Activated CD4-positive, alpha-beta T cell treated with anti-CD3 and anti-CD28 coated beads, Interleukin-2, amount 50 U/mL, for 16 hours (primary cell): ENCODE measurements around the gene RTN4R.
A peak's percentile ranks its signal among the peaks of the same experiment; 100 is the strongest.

Experiments used
- DNase-seq: peaks from one replicate; pipeline ENCODE4 v3.0.0-alpha.2; 2020

Gene RTN4R

DNA sequence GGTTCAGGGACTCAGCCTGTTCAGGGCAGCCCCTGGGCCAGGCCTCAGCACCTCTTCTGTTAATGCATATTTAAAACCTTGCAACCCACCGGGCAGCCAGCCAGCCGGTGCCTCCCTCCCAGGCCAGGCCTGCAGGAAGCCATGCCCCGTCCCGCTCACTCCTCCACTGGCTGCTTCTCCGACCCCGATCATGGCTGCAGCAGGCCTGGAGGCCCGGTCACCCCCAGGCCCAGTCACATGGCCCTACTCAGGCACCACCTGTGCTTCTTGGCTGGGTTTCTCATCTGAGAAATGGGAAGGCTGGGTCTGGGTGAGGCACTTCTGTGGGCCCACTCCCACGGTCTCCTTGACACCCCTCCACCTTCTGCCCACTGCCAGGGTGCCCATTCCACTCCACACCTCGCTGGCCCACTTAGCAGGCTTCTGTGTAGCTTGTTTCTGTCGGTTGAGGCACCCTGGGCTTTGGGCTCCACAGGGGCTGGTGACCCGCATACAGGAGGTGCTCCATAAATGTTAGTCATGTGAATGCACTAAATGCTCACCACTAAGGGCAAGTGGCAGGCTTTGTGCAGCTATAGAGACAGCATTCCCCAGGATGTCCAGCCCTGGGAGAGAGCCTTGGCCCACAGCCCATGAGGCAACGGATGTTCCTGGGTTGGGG is 11.4 kb downstream of the RTN4R start:
- DNase-seq: no peak

DNA sequence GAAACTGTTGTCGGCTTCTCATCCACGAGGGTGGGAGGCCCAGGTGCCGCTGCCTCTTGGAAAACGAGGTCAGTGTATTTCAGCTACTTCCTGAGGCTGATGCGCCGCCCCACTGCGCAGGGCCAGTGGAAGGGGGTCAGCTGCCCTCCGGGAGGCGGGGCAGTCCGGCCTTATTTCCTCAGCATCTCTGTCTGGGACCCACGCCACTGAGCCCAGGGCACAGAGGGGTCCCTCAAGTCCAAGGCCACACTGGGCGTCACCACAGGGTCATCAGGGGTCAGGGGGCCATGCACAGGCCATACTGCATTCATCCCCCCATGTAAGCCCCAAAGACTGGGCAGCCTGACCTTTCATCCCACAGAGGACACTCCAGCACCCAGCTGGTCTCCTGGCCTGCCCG is 12.1 kb downstream of the RTN4R start:
- DNase-seq: no peak

DNA sequence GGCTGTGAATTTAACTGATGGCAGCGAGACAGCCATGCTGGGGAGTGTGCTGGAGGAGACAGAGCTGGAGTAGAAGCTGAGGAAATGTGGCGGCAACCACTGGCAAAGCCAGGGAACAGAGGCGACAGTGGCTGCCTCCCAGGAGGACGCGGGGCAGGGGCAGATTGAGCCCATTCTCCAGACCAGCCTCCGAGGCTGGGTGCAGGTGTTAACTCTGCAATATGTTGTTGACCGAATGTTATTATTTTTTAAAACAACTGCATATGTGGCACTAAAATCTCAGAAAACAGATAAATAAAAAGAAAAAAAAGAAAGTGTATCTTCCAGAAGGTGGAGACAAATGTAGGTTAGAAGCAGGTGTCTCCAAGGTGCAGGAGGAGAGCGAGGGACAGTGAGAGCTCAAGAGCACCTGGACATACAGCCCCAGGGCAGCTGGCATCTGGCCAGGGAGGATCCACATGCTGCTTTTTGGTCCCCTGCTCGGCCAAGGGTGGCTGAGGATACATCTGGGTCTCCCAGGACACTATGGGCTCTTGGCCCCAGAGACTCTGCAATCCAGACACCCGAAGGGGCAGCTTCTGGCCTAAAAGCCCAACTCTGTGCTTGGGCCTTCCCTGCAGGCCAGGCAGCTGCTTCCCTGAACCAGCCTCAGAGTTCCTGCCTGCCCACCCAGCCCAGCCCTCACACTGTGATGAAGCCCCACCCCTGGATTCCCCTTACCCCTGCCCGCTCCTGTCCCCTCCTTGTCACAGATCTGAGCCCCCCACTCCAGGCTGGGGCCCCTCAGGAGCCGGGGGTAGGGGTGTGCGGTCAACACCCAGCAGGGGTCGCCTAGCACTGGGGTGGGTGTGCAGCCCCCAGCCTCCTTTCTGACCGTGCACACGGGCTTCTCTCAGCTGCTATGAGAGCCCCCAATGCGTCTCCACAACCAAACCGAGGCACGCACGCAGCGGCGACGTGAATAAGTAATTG is 12.9 kb downstream of the RTN4R start:
- no peak for DNase-seq

DNA sequence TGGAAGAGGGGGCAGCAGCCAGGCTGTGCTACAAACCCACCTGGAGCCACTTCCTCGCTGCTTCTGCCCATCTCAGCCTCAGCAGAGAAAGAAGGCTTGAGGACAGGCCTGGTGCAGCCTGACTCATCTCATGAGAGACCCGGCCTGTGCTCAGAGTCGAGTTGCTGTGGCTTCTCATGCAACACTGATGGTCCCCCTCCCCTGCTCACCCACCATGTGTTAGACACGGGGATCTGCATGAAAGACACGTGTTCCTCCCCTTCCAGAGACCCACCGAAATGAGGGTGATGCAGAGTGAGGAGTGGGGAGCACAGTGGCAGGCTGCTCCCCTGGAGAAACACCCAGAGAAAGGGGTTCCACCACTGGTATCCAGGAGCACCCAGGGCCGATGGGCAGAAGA is 15.0 kb downstream of the RTN4R start:
- DNase-seq: no peak

GRCh38 chr22:20251981-20252380 is 16.1 kb downstream of the RTN4R start:
- no peak for DNase-seq

GRCh38 chr22:20251491-20251890 is 16.6 kb downstream of the RTN4R start:
- no peak for DNase-seq

DNA sequence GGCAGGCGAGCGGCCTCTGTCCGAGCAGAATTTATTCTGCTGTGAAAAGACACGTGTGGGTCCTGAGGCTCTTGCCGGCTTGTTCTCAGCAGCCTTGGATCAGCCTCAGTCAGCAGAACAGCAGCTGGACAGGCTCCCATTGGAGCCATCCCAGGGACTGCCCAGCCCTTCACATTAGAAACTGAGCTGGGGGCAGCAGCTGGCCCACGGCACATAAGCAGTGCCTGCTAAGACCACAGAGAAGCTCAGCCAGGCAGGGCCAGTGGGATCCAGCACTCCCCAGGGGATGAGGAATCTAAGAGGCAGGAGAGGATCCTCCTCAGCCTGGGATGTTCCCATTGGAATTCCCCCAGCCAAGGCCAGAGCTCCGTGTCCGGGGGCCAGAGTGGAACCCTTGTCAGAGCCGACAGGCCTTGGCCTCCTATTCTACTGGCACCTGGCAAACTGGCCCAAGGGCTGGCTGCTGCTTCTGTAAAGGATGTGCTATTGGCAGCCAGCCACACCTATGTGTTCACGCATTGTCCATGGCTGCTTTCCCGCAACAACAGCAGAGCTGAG is 18.2 kb downstream of the RTN4R start:
- DNase-seq: no peak

DNA sequence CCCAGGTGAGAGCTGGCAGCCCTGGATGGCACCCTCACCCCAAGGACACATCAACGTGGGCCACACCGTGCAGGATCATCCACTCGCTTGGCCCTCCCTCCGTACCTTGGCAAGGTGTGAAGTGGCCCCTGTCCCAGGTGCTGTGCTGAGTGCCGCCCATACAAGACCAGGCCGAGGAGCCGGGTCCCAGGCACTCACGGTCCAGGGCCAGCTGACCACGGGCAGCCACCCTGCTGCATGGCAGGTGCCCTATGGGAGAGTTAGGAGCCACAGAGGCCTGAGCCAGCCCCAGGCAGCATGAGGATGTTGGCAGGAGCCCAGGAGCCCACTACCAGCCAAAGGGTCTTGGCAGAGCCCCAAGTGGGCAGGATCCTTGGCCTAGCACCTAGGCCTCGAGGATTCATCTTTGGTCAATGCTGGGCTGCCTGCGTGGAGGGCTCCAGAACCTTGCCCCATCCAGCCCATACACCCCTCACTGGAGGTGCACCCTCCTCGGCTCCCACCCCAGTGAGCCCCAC is 19.6 kb downstream of the RTN4R start:
- DNase-seq: no peak

DNA sequence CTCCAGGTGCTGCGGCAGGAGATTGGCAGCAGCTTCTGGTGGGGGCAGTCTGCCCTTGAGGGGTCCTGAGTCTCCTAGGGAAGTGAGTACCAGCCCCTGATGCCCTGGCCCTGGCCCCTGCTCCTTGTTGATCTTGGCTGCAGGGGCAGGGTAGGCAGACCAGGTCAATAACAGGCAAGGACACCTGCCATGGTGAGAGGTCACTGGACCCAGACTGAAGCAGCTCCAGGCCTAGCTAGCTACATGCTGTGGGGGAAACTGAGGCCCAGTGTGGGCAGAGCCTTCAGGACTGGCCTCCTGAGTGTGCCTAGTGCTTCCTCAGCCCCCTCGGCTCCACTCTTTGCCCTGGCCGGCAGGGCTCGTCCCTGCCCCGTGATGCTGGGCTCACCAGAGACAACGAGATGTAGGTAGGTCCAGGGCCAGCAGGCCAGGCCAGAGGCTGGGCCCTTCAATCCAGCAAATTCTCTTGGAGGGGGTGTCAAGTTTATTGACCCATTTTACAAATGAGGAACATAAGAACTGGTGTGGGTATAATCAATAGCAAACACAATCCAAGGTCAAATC is 20.4 kb downstream of the RTN4R start:
- no peak for DNase-seq

- no peak for DNase-seq
These were observed 21.1 kb downstream of the RTN4R start for GRCh38 chr22:20247010-20247505.

DNA sequence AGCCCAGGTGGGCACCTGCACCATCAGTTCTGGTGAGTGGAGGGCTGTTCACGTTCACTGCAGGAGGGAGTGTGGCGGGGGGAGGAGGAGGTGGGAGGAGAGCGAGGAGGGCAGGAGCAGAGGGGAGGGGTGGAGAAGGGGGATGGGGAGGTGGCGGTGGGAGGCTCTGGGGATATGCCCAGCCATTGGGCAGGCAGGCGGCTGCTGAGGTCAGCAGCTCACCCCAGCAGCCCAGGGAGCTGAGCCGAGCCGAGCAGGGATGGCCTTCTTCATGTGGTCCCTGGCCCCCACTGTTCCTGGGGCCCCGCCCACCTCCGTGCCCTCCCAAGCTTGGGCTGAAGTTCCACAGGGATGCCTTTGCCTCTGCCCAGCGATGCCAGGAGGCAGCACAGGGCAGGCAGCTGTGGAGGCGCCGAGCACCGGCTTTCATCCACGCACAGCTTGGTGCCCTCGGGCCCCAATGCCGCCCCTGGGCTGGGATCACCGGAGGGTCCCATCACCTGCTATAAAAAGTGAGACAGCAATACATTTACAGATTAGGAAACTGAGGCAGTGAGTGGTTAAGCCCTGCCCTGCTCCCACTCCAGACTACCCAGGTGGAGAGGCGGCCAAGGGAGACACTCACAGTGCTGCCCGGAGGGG is 21.6 kb downstream of the RTN4R start:
- no peak for DNase-seq

DNA sequence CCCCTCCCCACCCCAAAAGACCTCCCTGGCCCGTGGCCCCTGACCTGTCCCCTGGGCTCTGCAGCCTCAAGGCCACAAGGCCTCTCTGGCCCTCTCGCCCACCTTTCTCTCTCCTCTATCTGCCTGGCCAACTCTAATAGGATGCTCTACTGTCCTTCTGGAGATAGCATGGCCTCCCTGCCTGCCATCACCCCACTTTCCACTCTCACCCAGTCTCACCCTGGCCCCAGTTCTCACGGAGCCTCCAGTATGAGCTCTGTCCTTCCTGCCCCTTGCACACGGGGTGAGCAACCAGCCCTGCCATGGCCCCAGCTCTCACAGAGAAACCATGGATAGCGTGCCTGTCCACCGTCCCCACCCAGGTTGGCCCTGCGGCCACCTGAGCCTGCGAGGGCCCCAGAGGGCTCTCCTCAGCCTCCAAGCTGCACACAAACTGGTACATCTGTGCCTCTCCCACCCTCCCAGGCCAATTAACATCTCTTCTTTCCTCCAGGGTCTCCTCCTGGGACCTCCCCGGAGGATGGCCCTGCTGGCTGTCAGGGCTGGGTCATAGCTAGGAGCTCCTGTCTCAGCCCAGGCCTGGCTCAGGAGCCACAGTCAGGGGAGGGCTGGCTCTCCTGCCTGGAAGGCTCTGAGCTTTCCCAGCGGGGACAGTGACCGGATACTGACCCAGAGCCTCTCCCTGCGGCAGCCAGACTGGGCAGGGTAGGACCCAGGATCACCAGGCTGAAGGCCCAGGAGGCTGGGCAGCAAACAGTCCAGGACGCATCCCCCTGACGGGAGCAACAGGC is 22.3 kb downstream of the RTN4R start:
- DNase-seq: no peak

DNA sequence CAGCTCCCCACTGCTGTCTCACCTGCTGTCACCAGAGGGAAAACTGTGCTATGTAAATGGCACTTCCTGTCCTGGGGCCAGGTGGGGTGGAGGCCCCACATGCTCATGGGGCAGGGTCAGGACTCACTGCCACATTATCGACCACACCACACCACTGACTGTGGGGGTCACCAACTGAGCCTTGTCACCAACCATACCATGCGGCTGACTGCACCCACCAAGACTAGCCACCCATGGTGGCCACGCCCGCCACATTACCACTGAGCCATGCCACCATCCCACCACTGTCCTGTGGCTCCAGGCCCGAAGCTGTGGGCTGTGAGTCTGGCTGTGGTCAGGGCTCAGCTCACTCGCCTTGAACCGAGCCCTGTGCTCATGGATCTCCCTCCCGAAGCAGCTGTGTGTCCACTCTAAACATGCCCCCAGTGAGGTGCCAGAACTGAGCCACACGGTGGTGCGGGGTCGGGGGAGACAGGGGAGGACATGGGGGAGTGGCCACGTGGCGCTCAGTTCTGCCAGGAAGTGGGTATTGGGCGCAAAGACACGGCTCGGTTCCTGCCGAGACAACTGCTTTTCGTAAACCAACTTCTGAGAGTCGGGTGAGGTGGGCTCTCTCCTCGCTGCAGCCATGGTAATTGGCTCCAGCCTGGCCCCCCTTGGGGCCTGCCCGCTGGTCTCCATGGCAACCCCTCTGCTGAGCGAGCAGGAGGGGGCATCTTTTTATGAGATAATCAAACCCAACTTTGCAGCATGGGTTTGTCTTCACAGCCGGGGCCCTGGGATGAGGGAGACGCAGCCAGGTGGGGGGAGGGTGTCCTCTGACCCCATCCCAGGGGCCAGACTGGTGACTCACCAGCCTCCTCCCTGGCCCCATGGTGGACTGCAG is 23.2 kb downstream of the RTN4R start:
- DNase-seq: no peak

- no peak for DNase-seq
These were observed 23.9 kb downstream of the RTN4R start for GRCh38 chr22:20244250-20244648.

DNA sequence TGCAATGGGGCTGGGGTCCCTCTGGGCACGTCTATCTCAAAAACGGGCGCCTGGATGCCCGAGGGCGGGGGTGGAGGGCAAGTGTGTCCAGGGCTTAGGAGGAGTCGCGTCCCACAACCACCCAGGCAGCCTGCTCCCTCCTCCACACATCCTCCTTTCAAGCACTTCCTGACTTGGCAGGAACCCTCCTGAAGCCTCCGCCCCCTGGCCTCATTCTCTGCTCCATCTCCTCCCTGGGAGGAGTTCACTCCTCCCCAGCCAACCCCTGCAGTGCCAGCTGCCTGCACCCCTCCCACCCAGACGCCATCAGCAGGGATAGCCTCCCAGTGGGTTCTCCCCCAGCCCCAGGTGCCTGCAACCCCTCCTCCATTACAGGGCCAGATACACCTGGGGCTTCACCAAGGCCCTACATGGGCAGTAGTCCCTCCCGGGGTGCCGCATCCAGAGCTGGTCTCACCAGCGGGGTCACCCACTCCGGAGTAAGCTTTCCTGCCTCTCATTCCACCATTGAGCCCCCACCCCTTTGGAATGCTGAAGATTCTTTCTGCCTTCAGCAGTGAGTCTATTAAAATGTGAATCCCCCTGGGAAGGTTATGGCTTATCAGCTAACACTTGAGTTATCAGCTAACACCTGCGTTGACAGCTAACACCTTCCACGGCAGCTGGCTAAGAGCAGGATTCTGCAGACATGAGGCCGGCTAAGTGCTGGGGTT is 24.4 kb downstream of the RTN4R start:
- peak; percentile 60 for DNase-seq

- DNase-seq: no peak
These were observed 25.0 kb downstream of the RTN4R start for GRCh38 chr22:20243176-20243536.

DNA sequence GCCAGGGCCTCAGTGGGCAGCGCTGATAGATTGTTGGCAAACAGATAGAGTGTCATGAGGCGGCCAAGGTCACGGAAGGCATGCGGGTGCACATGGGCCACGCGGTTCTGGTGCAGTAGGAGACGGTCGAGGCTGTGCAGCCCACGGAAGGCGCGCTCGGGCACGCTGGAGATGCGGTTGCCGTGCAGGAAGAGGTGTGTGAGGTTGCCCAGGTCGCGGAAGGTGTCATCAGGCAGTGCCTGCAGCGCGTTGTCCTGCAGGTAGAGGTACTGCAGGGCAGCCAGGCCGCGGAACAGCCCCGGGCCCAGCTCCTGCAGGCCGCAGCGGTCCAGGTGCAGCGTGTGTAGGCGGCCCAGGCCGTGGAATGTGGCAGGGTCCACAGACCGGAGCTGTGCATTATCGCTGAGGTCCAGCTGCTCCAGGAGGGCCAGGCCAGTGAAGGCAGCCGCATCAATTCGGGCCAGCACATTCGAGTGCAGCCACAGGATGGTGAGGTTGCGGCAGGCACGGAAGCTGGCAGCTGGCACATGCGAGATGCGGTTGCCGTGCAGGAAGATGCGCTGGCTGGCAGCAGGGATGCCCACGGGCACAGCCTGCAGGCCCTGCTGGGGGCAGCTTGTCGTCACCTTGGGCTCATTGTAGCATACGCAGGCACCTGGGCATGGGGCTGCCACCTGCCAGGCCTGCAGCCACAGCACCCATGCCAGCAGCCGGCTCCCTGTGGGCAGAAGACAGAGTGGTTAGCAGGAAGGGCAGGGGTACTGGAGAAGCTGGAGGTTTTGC is 25.5 kb downstream of the RTN4R start:
- no peak for DNase-seq

DNA sequence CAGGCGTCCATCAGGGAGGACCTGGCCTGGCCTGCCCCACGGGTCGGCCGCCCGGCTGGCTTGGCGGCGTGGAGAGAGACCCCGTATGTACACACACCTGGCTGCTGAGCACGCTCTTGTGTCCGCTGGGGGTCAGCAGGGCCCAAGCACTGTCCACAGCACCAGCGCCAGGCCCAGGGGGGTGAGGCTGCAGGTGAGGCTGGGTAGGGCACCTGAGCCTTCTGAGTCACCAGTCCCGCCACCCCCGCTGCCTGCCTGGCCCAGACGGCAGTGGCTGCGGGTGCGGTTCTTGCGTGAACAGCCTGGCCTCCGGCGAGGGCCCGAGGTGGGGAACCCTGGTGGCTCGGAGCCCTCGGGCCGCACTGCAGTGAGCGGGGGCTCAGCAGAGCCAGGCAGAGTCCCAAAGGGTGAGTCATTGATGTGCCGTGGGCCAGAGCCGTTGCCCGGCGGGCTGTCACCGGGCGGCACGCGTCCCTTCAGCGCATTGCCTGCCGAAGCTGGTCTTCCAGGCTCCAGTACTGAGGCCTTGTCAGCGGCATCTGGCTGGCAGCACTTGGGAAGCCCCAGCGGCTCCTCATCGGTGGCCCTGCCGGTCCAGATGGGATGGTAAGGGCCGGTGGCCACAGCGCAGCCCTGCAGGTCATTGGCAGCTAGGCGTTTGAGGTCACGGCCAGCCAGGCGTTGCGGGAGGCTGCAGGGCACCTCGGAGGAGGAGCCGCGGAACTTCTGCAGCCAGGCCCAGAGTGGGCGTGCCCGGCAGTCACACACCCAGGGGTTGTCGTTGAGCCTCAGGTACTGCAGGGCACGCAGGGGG is 26.3 kb downstream of the RTN4R start:
- no peak for DNase-seq
